Lower leg skin (tissue), 3 donors: ENCODE measurements around the gene ZNF75A.

Experiments used
- CTCF ChIP-seq, 3 donors: fragments of 450-650 bp; IDR thresholded peaks; one replicate each; pipeline ENCODE4 v1.5.1; 2016; ENCODE audit warnings: antibody characterized with exemption in 3 of 3, mild to moderate bottlenecking in 3 of 3, moderate library complexity in 2 of 3
- POLR2A ChIP-seq, 2 donors: fragments of 450-650 bp; IDR thresholded peaks; one replicate each; pipeline ENCODE4 v1.6.1; 2016 to 2017; ENCODE audit warnings: antibody characterized with exemption in 2 of 2, mild to moderate bottlenecking in 1 of 2, moderate library complexity in 1 of 2

- no peak for TF ChIP-seq CTCF (IDR thresholded peaks at IDR 0.05)
- TF ChIP-seq POLR2A (IDR thresholded peaks at IDR 0.05): no peak
Observed at GRCh38 chr16:3327514-3327913, 22.2 kb downstream of the ZNF75A start.
